ENCODE measurements around the gene MAP1A.

Gene MAP1A

GRCh38 chr15:43511012-43511885 is 6.2 kb upstream of the MAP1A start:
- DNase-seq (ENCODE audit: low read depth), result no peak

GRCh38 chr15:43513550-43513949 is 3.9 kb upstream of the MAP1A start:
- no peak for DNase-seq (ENCODE audit: low read depth)

- DNase-seq (ENCODE audit: low read depth), result no peak
Measured at GRCh38 chr15:43514241-43515057, 3.0 kb upstream of the MAP1A start.

GRCh38 chr15:43515741-43516140 is 1.7 kb upstream of the MAP1A start:
- DNase-seq (ENCODE audit: low read depth), result no peak

GRCh38 chr15:43516185-43516584 is 1.2 kb upstream of the MAP1A start:
- DNase-seq (ENCODE audit: low read depth), result no peak

GRCh38 chr15:43516801-43517353 is 531 bp upstream of the MAP1A start:
- DNase-seq (ENCODE audit: low read depth), result no peak

GRCh38 chr15:43518197-43518761 is 871 bp downstream of the MAP1A start:
- DNase-seq (ENCODE audit: low read depth), result no peak

- no peak for DNase-seq (ENCODE audit: low read depth)
Measured at GRCh38 chr15:43519196-43519595, 1.8 kb downstream of the MAP1A start.

- no peak for DNase-seq (ENCODE audit: low read depth)
Measured at GRCh38 chr15:43520138-43520537, 2.7 kb downstream of the MAP1A start.

GRCh38 chr15:43521419-43521818 is 4.0 kb downstream of the MAP1A start:
- no peak for DNase-seq (ENCODE audit: low read depth)

- DNase-seq (ENCODE audit: low read depth), result no peak
Measured at GRCh38 chr15:43522247-43522646, 4.8 kb downstream of the MAP1A start.

- no peak for DNase-seq (ENCODE audit: low read depth)
Measured at GRCh38 chr15:43523646-43524045, 6.2 kb downstream of the MAP1A start.

- no peak for DNase-seq (ENCODE audit: low read depth)
Measured at GRCh38 chr15:43524254-43524845, 6.9 kb downstream of the MAP1A start.

GRCh38 chr15:43525131-43525530 is 7.7 kb downstream of the MAP1A start:
- DNase-seq (ENCODE audit: low read depth), result no peak

- no peak for DNase-seq (ENCODE audit: low read depth)
Measured at GRCh38 chr15:43526261-43526930, 9.0 kb downstream of the MAP1A start.

GRCh38 chr15:43527016-43527801 is 9.8 kb downstream of the MAP1A start:
- no peak for DNase-seq (ENCODE audit: low read depth)

- DNase-seq (ENCODE audit: low read depth), result no peak
Measured at GRCh38 chr15:43527802-43528541, 10.6 kb downstream of the MAP1A start.

- DNase-seq (ENCODE audit: low read depth), result no peak
Measured at GRCh38 chr15:43528542-43529007, 11.2 kb downstream of the MAP1A start.

GRCh38 chr15:43529141-43529540 is 11.7 kb downstream of the MAP1A start:
- no peak for DNase-seq (ENCODE audit: low read depth)
